GM15510 (cell line): Measurements from ENCODE around the gene PTGES2.

Experiments
- POLR2A ChIP-seq: IDR thresholded peaks from 3 replicates; pipeline ENCODE4 v1.6.1; 2011; ENCODE audit warnings: borderline replicate concordance; ENCODE audit not compliant: insufficient read length; ENCODE audit errors: extremely low read depth

PTGES2 gene

GRCh38 chr9:128160603-128160987 lies 33.1 kb upstream of the PTGES2 start:
- TF ChIP-seq POLR2A: no peak

DNA sequence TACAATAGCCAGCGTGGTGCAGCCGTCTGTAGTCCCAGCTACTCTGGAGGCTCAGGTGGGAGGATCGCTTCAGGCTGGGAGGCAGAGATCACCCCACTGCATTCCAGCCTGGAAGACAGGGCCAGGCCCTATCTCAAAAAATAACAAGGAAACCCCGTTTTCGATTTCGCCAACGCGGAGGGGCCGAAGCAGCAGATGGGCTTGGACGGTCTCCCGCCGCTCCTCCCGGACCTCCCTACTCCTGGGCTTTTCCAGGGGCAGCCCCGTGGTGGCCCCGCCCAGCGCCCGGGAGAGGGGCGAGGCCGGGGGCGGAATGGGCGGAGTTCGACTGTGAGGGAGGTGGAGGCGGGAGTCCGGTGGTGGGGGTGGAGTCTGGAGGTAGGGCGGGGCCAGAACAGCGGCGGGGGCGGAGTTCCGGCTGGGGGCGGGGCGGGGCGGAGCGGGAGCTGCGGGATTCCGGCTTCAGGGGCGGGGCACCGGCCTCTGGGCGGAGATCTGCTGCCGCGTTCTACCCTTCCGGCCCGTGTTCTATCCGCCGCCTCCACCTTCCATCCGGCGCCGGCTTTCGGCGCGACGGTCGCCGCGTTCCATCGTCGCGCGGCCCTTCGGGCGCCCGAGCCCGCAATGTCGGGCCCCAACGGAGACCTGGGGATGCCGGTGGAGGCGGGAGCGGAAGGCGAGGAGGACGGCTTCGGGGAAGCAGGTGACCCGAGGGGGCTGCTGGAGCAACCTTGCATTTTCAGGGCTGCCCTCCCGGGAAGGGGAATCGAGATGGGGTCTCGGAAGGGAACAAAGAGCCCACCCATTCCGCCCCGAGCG lies 32.5 kb upstream of the PTGES2 start, which contains the start of gene BBLN:
BBLN (plus strand) TSS at position 482 of the 819 bp plus-strand sequence; CDS start at position 625, 143 bp downstream.
- peak; percentile 95 for TF ChIP-seq POLR2A

DNA sequence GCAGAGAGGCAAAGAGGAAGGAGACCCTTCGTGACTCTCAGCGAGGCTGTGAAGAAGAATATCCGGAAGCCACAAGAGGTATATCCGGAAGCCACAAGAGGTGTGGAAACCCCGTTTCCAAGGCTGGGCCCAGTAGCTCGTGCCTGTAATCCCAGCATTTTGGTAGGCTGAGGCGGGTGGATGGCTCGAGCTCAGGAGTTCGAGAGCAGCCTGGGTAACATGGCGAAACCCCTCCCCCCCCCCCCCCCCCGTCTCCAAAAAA lies 31.9 kb upstream of the PTGES2 start:
- TF ChIP-seq POLR2A: no peak

DNA sequence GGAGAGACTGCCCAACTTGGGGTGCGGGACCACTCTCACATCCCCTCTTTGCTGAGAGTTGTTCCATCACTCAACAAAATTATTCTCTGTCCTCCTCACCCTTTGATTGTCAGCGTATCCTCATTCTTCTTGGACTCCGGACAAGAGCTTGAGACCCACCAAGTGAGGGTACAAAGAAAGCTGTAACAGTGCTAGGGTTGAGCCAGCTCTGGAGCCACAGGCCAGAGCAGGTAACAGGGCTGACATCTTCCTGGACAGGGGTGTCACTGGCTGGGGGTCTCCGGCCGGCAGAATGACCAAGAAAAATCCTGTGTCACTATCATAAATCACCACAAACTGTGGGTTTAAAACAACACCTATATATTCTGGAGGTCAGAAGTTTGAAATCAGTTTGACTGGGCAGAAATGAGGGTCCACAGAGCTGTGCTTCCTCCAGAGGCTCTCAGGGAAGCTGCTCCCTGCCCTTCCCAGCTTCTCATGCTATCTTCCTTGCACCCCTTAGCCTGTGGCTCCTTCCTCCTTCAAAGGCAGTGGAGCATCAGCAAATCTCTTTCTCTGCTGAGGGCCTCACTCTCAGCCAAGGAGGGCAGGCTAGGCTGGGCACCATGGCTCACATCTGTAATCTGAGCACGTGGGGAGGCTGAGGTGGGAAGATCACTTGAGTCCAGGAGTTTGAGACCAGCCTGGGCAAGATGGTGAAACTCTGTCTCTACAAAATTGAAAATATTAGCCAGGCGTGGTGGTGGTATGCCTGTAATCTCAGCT lies 28.4 kb upstream of the PTGES2 start:
- no peak for TF ChIP-seq POLR2A

GRCh38 chr9:128153947-128154695 lies 26.6 kb upstream of the PTGES2 start:
- TF ChIP-seq POLR2A: no peak

- TF ChIP-seq POLR2A: no peak
Observed at GRCh38 chr9:128153060-128153946, 25.8 kb upstream of the PTGES2 start.

DNA sequence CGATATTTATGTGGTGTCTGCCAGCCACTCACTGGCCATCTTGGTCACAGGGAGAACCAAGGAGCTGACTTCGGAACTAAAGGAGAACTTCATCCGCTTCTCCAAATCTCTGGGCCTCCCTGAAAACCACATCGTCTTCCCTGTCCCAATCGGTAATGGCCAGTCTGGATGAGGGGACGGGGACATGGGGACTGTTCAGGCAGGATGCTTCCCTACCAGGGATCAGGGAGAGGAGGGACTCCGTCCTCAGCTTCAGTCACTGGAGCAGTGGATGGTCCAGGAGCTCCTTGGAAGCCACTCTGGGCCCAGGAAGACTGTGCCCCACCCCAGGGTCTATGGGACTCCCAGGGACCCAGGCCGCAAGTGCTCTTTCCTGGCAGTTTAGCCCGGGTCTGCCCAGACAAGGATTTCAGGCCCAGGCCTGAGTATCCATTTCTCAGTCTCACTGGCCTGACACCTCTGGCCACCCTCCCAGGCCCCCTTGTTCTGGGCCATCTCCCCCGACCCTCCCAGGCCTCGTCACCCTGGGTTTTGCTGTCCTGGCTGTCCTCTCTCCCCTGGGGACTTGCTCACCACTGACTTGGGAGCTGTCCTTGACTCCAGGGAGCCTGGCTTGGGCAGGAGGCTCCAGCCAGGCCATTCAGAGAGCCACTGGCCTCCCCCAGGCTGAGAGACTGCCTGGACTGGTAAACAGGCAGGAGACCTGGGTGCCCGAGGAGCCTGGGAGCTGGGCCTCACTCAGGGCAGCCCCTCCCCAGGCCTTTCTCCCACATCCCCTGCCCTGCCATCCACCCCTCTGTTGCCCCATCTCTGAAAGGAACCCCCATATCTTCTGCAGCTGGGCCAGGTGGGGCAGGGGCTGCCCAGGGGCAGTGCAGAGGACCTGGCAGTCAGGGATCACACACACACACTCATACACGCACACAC lies 24.9 kb upstream of the PTGES2 start:
- TF ChIP-seq POLR2A: no peak

- no peak for TF ChIP-seq POLR2A
Observed at GRCh38 chr9:128151309-128152132, 24.0 kb upstream of the PTGES2 start.

DNA sequence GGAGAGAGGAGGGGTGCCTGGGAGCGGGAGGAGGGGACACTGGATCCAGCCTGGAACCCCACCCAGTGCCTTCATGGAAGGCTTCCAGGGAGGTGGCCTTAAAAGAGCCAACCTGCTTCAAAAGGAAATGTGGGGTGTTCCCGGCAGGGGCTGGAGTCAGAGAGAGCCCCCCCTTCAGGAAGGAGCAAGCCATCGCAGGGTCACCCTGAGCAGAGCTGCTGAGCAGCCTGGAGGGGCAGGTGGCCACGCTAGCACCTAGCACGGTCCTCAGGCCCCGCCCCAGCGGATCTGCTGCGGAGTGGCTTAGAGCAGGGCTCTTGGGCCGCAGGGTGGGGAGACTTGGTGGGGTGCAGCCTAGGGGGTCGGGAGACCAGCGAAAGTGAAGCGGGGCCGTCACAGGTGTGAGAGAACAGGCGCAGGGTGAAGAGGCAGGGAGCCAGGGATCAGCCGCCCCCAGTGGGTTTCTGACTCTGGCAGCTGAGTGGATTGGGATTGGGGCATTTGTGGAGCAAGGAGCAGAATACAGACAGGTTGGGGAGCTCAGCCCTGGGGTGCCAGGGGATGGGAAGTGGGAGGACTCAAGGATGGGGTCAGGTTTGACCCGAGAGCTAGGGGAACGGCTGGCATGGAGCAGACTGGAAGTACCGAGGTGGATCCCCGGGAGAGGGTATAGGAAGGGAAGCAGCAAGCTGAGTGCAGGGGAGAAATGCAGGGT lies 23.2 kb upstream of the PTGES2 start:
- TF ChIP-seq POLR2A: no peak

- TF ChIP-seq POLR2A: no peak
Observed at GRCh38 chr9:128149951-128150593, 22.5 kb upstream of the PTGES2 start.

DNA sequence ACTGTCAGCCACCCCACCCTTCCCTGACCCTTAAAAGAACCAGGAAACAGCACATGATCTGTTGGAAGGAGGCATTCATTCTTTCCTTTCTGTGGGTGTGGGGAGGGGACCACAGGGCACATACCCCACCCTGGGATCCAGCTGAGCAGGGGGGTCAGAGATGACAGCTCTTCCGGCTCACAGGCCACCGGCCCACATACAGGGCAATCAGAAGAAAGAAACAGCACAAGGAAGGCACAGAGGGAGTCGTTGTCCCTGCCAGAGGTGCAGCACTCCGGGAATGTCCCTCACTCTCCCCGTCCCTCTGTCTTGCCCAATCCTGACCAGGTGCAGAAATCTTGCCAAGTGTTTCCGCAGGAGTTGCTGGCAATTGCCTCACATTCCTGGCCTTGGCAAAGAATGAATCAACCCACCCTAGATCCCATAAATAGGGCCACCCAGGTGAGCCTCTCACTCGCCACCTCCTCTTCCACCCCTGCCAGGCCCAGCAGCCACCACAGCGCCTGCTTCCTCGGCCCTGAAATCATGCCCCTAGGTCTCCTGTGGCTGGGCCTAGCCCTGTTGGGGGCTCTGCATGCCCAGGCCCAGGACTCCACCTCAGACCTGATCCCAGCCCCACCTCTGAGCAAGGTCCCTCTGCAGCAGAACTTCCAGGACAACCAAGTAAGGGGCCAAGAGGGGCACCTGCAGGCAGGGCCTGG lies 21.6 kb upstream of the PTGES2 start, which contains the start of gene LCN2:
LCN2 (plus strand) TSS at position 453 of the 701 bp plus-strand sequence; CDS start at position 526, 73 bp downstream.
- TF ChIP-seq POLR2A: no peak
